GM13977 (cell line): ENCODE data around the gene PLSCR3.

Source experiments
- DNase-seq: peaks from one replicate; pipeline ENCODE4 v3.0.0; 2012; ENCODE audit warnings: low spot score
- in situ Hi-C: fragments of 300-500 bp; cut with MboI; formaldehyde crosslinking; loops from one replicate; pipeline ENCODE4 v1.12.0; 2022; ENCODE audit warnings: low sequenced_read_pairs, low pct_unique_long_range_greater_than_20kb, mixed read lengths, inconsistent platforms; ENCODE audit not compliant: unreplicated experiment
- TF ChIP-seq, protein P1 (sequence below): IDR thresholded peaks from 2 replicates; pipeline ENCODE4 v1.5.1; 2012; ENCODE audit warnings: mild to moderate bottlenecking, control low read depth; ENCODE audit not compliant: insufficient read depth; ENCODE audit errors: extremely low read depth, missing control alignments

The PLSCR3 gene

GRCh38 chr17:7383371-7383741 is 11.0 kb downstream of the PLSCR3 start:
- in situ Hi-C loops = no loop called here
- no peak for DNase-seq
- TF ChIP-seq, protein P1, sequence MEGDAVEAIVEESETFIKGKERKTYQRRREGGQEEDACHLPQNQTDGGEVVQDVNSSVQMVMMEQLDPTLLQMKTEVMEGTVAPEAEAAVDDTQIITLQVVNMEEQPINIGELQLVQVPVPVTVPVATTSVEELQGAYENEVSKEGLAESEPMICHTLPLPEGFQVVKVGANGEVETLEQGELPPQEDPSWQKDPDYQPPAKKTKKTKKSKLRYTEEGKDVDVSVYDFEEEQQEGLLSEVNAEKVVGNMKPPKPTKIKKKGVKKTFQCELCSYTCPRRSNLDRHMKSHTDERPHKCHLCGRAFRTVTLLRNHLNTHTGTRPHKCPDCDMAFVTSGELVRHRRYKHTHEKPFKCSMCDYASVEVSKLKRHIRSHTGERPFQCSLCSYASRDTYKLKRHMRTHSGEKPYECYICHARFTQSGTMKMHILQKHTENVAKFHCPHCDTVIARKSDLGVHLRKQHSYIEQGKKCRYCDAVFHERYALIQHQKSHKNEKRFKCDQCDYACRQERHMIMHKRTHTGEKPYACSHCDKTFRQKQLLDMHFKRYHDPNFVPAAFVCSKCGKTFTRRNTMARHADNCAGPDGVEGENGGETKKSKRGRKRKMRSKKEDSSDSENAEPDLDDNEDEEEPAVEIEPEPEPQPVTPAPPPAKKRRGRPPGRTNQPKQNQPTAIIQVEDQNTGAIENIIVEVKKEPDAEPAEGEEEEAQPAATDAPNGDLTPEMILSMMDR = no peak

DNA sequence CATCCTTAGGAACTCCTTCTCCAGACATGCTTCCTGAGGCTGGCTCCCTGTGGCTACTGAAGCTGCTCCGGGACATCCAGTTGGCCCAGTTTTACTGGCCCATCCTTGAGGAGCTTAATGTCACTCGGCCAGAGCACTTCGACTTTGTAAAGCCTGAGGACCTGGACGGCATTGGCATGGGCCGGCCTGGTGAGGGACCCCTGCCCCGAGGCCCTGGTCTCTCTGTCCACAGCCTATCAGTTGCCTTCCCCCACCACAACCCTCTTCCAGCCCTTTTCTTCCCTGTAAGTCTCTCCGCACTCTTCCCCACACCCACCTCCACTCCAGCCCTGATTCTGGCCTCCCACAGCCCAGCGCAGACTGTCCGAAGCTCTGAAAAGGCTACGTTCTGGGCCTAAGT is 11.4 kb downstream of the PLSCR3 start:
- DNase-seq = no peak
- in situ Hi-C loops = no loop called here
- TF ChIP-seq, protein P1 = no peak

DNA sequence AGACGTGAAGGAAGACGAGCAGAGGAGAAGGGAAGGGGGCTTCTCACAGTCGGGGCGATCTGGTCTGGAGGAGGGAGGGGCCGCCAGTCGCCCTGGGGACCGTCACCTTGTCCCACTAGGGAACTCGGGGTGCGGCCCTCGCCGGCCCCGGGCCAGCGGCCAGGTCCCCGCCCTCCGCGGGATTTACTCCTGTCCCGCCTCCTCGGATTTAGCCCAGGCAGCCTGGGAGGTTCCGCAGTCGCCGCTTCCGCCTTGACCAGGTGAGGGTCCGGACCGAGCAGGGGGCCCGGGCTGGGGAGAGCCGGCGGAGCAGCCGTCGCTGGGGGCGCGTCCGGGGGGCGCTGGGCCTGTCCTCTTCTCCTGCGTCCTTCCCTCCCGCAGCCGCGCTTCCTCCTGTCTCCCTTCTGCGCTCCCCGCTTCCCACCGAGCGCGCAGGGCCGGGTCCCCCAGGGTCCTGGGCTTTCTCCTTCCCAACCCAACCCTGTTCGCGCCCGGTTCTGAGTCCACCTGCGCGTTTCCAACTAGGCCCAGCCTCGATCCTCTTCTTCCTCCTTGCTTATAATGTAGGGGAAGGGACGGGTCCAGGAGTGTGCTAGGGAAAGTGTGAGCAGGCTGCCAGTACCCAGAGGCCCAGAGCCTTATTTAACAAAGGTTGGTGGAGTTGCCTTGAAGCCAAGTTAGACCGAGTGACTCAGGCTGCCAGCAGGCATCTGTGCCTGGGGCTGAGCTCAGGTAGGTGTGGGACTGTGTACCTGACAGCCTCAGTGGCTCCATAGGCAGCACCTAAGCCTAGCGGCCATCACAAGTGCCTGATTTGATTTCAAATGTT is 13.3 kb downstream of the PLSCR3 start, which contains the start of gene TNK1:
TSS of gene TNK1 (plus strand) at position 235 of the 829 bp plus-strand sequence. CDS start 1,838 bp downstream, outside the sequence.
- TF ChIP-seq, protein P1 = no peak
- no peak for DNase-seq
- in situ Hi-C loops = no loop called here

DNA sequence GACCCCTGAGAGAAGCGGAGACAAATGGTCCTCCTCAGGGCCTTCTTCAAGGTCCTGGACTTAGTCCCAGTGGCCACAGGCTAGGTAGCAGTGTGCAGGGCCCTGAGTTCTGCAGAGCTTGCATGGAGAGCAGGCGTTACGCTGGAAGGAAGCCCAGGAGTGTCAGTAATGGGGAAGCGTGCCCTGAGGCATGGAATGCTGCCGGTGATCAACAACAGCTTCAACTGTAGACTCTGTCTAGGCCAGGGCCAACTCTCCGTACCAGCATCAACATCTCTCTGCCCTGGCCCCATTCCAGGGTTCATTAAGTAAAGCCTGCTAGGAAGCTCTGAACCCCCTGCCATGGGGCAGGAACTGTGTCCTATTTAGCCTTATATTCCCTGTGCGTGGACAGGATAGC is 14.0 kb downstream of the PLSCR3 start:
- DNase-seq = no peak
- in situ Hi-C loops = no loop called here
- TF ChIP-seq, protein P1 = no peak

DNA sequence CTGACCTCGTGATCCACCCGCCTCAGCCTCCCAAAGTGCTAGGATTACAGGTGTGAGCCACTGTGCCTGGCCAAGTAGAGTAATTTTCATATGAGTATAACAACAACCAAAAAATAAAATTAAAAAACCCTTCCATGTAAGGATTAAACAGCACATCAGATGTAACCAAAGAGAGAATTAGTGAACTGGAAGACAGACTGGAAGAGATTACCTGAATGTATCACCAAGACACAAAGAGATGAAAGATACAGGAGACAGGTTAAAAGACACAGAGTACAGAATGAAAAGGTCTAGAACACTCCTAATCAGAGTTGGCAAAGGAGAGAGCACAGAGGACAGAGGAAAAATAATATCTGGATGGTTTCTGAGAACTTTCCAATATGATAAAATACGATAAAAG is 15.2 kb downstream of the PLSCR3 start:
- DNase-seq = no peak
- in situ Hi-C loops = no loop called here
- TF ChIP-seq, protein P1 = no peak

GRCh38 chr17:7374353-7374752 is 20.0 kb downstream of the PLSCR3 start:
- DNase-seq = no peak
- in situ Hi-C loops = loop anchor here (25.0 kb wide), 1 partner anchor 188 kb away; the partner anchor contains the start of genes SENP3 and TNFSF13
- TF ChIP-seq, protein P1 = no peak
